ENCODE measurements around the gene MFSD6L.

MFSD6L gene

DNA sequence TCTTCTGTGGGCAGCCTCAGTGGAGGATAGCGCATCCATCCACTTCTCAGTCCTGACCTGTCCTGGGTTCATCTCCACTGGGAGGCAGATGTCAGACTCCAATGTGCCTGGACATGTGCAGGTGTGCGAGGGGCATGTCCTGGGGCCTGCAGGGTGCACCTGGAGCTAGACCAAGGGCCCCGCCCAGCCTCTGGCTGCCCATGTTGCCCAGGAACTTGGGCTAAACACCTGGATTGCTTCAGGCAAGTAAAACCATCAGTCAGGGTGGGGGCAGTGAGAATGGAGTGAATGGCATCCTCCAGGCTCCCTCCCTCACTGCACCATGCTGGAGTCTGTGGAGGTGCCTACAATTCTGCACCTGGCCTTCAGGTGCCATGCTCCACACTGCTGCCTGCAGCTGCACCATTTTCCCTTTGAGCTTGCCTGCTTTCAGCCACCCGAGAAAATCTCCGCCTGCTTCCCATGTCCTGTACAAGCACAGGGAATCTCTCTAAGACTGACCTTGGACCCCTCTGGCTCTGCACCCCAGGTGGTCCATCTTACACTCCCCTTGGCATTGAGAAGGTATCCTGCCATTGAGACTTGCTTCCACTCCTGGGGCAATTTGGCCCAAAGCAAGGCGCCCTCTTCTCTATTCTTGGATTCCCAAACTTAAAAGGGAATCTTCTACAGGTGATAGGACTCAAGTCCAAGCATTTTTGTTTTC, 2.1 kb upstream of the MFSD6L start:
- 91 to 97% methylated on average over 5 to 6 of the region's 6 CpGs for WGBS, 2 experiments (ENCODE audit: insufficient coverage in 2 of 2)
- Histone ChIP-seq H3K9me3 (ENCODE audit: control insufficient read depth, low read length) (no peaks in the 10 kb centered on the region), H3K4me3 (ENCODE audit: extremely low read depth, insufficient read depth, low read length, poor library complexity, severe bottlenecking) (no peak overlapping the region), H3K36me3 (ENCODE audit: control insufficient read depth, insufficient read depth, low read length) (no peaks in the 10 kb centered on the region), H3K4me1 (ENCODE audit: control insufficient read depth, insufficient read depth, low read length, poor library complexity, severe bottlenecking) (no peaks in the 10 kb centered on the region), H3K27ac (ENCODE audit: low read depth, low read length, severe bottlenecking) (no peak overlapping the region)

DNA sequence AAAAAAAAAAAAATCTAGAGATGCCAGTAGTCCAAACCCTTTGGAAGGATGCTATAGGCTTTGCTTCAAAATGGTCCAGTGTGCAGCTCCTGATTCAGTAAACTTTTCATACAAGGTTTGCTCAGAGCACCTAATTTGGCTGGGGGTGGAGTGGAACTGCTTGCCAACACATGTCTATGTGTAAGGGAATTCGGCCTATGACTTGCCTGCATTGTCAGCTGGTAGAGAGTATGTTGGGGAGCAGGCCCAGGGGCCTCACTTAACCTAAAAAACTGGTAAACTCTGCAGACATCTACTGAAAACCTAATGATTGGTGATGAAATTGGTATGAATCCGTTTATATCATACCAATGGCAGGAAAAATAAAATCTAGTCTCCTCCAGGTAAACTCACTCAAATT, 1.5 kb upstream of the MFSD6L start:
- Histone ChIP-seq H3K36me3 (ENCODE audit: control insufficient read depth, insufficient read depth, low read length) (no peaks in the 10 kb centered on the region), H3K4me1 (ENCODE audit: control insufficient read depth, insufficient read depth, low read length, poor library complexity, severe bottlenecking) (no peaks in the 10 kb centered on the region), H3K4me3 (ENCODE audit: extremely low read depth, insufficient read depth, low read length, poor library complexity, severe bottlenecking) (no peak overlapping the region), H3K27ac (ENCODE audit: low read depth, low read length, severe bottlenecking) (no peak overlapping the region), H3K9me3 (ENCODE audit: control insufficient read depth, low read length) (no peaks in the 10 kb centered on the region)
- WGBS, 2 experiments (ENCODE audit: insufficient coverage in 2 of 2) = 63% methylated on average over 1 of the region's 2 CpGs; no CpG with 5 or more reads in 1 of the 2 experiments

DNA sequence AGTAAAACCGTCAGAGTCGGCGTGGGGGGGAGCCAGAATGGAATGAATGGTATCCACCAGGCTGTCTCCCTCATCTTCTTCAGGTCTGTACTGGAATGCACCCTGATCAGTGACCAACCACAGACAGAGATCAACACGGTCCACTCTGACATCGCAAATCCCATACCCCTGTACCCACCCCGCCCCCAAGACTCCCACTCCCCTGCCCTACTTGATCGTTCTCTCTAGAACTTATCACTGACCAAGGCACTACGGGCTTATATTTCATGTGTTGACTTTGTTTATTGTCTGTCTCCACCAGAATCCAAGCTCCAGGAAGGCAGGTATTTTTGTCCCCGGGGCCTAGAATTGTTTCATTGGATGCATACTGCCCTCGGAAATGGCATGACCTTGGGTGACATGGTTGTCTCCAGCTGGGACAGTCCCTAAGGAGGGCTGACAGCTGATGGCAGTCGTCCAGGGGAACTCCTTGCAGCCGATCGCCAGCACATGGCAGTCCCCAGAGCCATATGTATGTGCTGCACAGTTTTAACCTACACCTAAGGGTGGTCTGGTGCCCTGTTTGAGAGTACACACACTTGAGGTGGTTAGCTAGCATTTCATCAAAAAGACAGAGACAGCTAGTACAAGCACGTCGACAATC, 526 bp upstream of the MFSD6L start:
- WGBS, 2 experiments (ENCODE audit: insufficient coverage in 2 of 2) = 57 to 72% methylated on average over 9 to 11 of the region's 15 CpGs
- Histone ChIP-seq H3K36me3 (ENCODE audit: control insufficient read depth, insufficient read depth, low read length) (no peaks in the 10 kb centered on the region), H3K9me3 (ENCODE audit: control insufficient read depth, low read length) (no peaks in the 10 kb centered on the region), H3K4me3 (ENCODE audit: extremely low read depth, insufficient read depth, low read length, poor library complexity, severe bottlenecking) (no peak overlapping the region), H3K4me1 (ENCODE audit: control insufficient read depth, insufficient read depth, low read length, poor library complexity, severe bottlenecking) (no peaks in the 10 kb centered on the region), H3K27ac (ENCODE audit: low read depth, low read length, severe bottlenecking) (no peak overlapping the region)

- WGBS, 2 experiments (ENCODE audit: insufficient coverage in 2 of 2) = 83 to 85% methylated on average over 22 to 23 of the region's 23 CpGs
- H3K4me3 ChIP-seq (ENCODE audit: extremely low read depth, insufficient read depth, low read length, poor library complexity, severe bottlenecking) = no peak overlapping the region
- H3K36me3 ChIP-seq (ENCODE audit: control insufficient read depth, insufficient read depth, low read length) = no peaks in the 10 kb centered on the region
- H3K9me3 ChIP-seq (ENCODE audit: control insufficient read depth, low read length) = no peaks in the 10 kb centered on the region
- no peak overlapping the region for H3K27ac ChIP-seq (ENCODE audit: low read depth, low read length, severe bottlenecking)
- no peaks in the 10 kb centered on the region for H3K4me1 ChIP-seq (ENCODE audit: control insufficient read depth, insufficient read depth, low read length, poor library complexity, severe bottlenecking)
Observed at GRCh38 chr17:8798176-8798845, 854 bp downstream of the MFSD6L start.

DNA sequence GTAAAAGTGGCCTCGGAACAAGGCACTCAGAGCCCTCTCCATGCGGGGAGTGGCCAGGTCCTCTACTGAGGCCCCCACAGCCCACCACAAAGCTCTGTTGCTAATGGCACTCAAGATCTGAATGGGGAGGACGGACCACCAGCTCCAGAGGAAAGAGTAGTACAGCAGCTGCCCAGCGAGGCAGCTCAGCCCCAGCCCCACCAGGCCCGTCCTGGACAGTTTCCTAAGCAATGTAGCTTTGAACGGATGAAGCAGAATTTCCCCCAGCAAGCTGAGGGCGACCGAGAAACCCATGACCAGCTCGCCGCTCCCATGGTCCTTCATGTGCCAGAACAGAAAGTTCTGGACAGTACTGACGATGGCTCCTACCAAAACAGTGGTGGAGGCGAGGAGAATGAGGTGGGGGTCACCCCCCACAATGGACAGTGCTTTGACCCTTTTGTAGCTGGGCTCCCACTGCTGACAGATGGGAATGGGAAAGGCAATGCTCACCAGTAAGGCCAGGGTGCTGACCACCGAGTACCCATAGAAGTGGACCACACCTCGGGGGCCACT, 1.5 kb downstream of the MFSD6L start:
- WGBS, 2 experiments (ENCODE audit: insufficient coverage in 2 of 2) = 87 to 88% methylated on average over 13 to 14 of the region's 14 CpGs
- Histone ChIP-seq H3K4me1 (ENCODE audit: control insufficient read depth, insufficient read depth, low read length, poor library complexity, severe bottlenecking) (no peaks in the 10 kb centered on the region), H3K4me3 (ENCODE audit: extremely low read depth, insufficient read depth, low read length, poor library complexity, severe bottlenecking) (no peak overlapping the region), H3K27ac (ENCODE audit: low read depth, low read length, severe bottlenecking) (no peak overlapping the region), H3K36me3 (ENCODE audit: control insufficient read depth, insufficient read depth, low read length) (no peaks in the 10 kb centered on the region), H3K9me3 (ENCODE audit: control insufficient read depth, low read length) (no peaks in the 10 kb centered on the region)

- WGBS, 2 experiments (ENCODE audit: insufficient coverage in 2 of 2) = 88 to 91% methylated on average over 5 of the region's 7 CpGs
- Histone ChIP-seq H3K9me3 (ENCODE audit: control insufficient read depth, low read length) (peaks cover 12% of the 10 kb centered on the region), H3K36me3 (ENCODE audit: control insufficient read depth, insufficient read depth, low read length) (no peaks in the 10 kb centered on the region), H3K27ac (ENCODE audit: low read depth, low read length, severe bottlenecking) (no peak overlapping the region), H3K4me3 (ENCODE audit: extremely low read depth, insufficient read depth, low read length, poor library complexity, severe bottlenecking) (no peak overlapping the region), H3K4me1 (ENCODE audit: control insufficient read depth, insufficient read depth, low read length, poor library complexity, severe bottlenecking) (no peaks in the 10 kb centered on the region)
Observed at GRCh38 chr17:8794636-8795035, 4.5 kb downstream of the MFSD6L start.

- H3K9me3 ChIP-seq (ENCODE audit: control insufficient read depth, low read length) = peaks cover 12% of the 10 kb centered on the region
Observed at GRCh38 chr17:8793649-8794048, 5.5 kb downstream of the MFSD6L start.

DNA sequence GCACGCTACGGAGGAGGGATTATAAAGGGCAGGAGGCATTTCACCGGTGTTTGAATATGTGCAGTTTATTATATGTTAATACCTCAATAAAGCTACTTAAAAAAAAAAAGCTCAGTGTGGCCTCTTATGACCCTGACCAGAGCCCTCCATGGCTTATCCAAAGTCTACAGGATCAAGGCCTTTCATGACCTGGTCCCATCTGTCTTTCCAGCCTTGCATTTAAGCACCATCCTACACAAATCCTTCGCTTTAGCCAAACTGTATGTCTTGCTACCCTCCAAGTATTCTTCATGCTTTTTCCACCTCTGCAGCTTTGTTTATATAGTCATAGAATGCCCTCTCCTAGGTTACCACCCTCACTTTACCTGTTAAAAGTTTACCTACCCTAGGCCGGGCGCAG, 6.5 kb downstream of the MFSD6L start:
- Histone ChIP-seq H3K9me3 (ENCODE audit: control insufficient read depth, low read length) (peaks cover 12% of the 10 kb centered on the region), H3K4me3 (ENCODE audit: extremely low read depth, insufficient read depth, low read length, poor library complexity, severe bottlenecking) (no peak overlapping the region), H3K4me1 (ENCODE audit: control insufficient read depth, insufficient read depth, low read length, poor library complexity, severe bottlenecking) (no peaks in the 10 kb centered on the region), H3K36me3 (ENCODE audit: control insufficient read depth, insufficient read depth, low read length) (no peaks in the 10 kb centered on the region), H3K27ac (ENCODE audit: low read depth, low read length, severe bottlenecking) (no peak overlapping the region)
- 93 to 100% methylated on average over 2 to 3 of the region's 6 CpGs for WGBS, 2 experiments (ENCODE audit: insufficient coverage in 2 of 2)

More at GRCh38 chr17:8793649-8794048, 5.5 kb downstream of the MFSD6L start:
- H3K27ac ChIP-seq (ENCODE audit: low read depth, low read length, severe bottlenecking) = no peak overlapping the region
- no peaks in the 10 kb centered on the region for H3K4me1 ChIP-seq (ENCODE audit: control insufficient read depth, insufficient read depth, low read length, poor library complexity, severe bottlenecking)
- H3K4me3 ChIP-seq (ENCODE audit: extremely low read depth, insufficient read depth, low read length, poor library complexity, severe bottlenecking) = no peak overlapping the region
- WGBS, 2 experiments (ENCODE audit: insufficient coverage in 2 of 2) = 92% methylated on average over 1 of the region's 2 CpGs; no CpG with 5 or more reads in 1 of the 2 experiments
- H3K36me3 ChIP-seq (ENCODE audit: control insufficient read depth, insufficient read depth, low read length) = no peaks in the 10 kb centered on the region

DNA sequence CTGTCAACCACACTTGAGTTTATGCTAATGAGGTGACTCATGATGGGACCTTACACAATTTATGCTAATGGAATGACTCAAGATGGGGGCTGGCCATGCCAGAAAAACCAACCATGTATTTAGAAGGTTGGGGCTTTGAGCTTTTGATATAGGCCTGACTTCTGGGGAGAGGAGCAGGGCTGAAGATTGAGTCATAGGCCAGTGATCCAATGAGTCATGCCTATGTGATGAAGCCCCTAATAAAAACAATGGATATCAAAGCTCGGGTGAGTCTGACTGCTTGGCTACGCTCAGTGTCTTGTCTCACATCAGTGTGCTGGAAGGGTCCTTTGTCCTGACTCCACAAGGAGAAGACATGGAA, 7.3 kb downstream of the MFSD6L start:
- Histone ChIP-seq H3K4me3 (ENCODE audit: extremely low read depth, insufficient read depth, low read length, poor library complexity, severe bottlenecking) (no peak overlapping the region), H3K4me1 (ENCODE audit: control insufficient read depth, insufficient read depth, low read length, poor library complexity, severe bottlenecking) (no peaks in the 10 kb centered on the region), H3K27ac (ENCODE audit: low read depth, low read length, severe bottlenecking) (no peak overlapping the region), H3K9me3 (ENCODE audit: control insufficient read depth, low read length) (peaks cover 12% of the 10 kb centered on the region), H3K36me3 (ENCODE audit: control insufficient read depth, insufficient read depth, low read length) (no peaks in the 10 kb centered on the region)
- 100% methylated on average over 2 of the region's 2 CpGs for WGBS, 2 experiments (ENCODE audit: insufficient coverage in 2 of 2)

GRCh38 chr17:8791248-8791909, 7.8 kb downstream of the MFSD6L start:
- 80 to 89% methylated on average over 1 of the region's 4 CpGs for WGBS, 2 experiments (ENCODE audit: insufficient coverage in 2 of 2)
- H3K4me1 ChIP-seq (ENCODE audit: control insufficient read depth, insufficient read depth, low read length, poor library complexity, severe bottlenecking) = no peaks in the 10 kb centered on the region
- H3K4me3 ChIP-seq (ENCODE audit: extremely low read depth, insufficient read depth, low read length, poor library complexity, severe bottlenecking) = no peak overlapping the region
- no peaks in the 10 kb centered on the region for H3K36me3 ChIP-seq (ENCODE audit: control insufficient read depth, insufficient read depth, low read length)
- peaks cover 12% of the 10 kb centered on the region for H3K9me3 ChIP-seq (ENCODE audit: control insufficient read depth, low read length)
- H3K27ac ChIP-seq (ENCODE audit: low read depth, low read length, severe bottlenecking) = no peak overlapping the region

Data from mesodermal cell (in vitro differentiated cells).